K562 (cell line): Measurements from ENCODE around the gene PIKFYVE. TPM values are rescaled to one million over a fixed set of nuclear protein-coding genes. Genes with fewer than 3 reads are reported as not detected.

Experiments
- ARID1B ChIP-seq: fragments of 450-650 bp; IDR thresholded peaks from 2 replicates; pipeline ENCODE4 v1.6.1; 2016; ENCODE audit warnings: antibody characterized with exemption, mild to moderate bottlenecking, inconsistent platforms
- CEBPB ChIP-seq: fragments of 450-650 bp; IDR thresholded peaks from 2 replicates; pipeline ENCODE4 v1.6.1; 2016; ENCODE audit warnings: missing genetic modification characterization, missing compliant biosample characterization
- EP400 ChIP-seq: fragments of 450-650 bp; IDR thresholded peaks from 2 replicates; pipeline ENCODE4 v1.6.1; 2017; ENCODE audit warnings: antibody characterized with exemption, mild to moderate bottlenecking, moderate library complexity
- FOSL1 ChIP-seq: fragments of 200-800 bp; sonication (Bioruptor generic); conservative IDR thresholded peaks from 2 replicates; pipeline ENCODE4 v1.6.1; 2016; ENCODE audit warnings: missing genetic modification characterization, missing compliant biosample characterization
- HDAC2 ChIP-seq: fragments of 450-650 bp; IDR thresholded peaks from 2 replicates; pipeline ENCODE4 v1.6.1; 2016; ENCODE audit warnings: mild to moderate bottlenecking
- MTF1 ChIP-seq: fragments of 250-450 bp; sonication (Bioruptor Pico); IDR thresholded peaks from 2 replicates; pipeline ENCODE4 v1.9.0; 2021; ENCODE audit warnings: moderate library complexity, mild to moderate bottlenecking, inconsistent platforms, borderline replicate concordance
- NFE2L1 ChIP-seq: fragments of 450-650 bp; IDR thresholded peaks from 2 replicates; pipeline ENCODE4 v1.6.1; 2016; ENCODE audit warnings: missing genetic modification characterization, low read depth, mild to moderate bottlenecking, missing compliant biosample characterization, moderate library complexity, borderline replicate concordance
- POLR2H ChIP-seq: IDR thresholded peaks from 2 replicates; pipeline ENCODE4 v1.6.1; 2016; ENCODE audit warnings: missing genetic modification characterization, low read depth, mild to moderate bottlenecking, control low read depth, missing compliant biosample characterization, moderate library complexity
- polyA plus RNA-seq, 8 experiments: library from polyadenylated mRNA; depleted of rRNA in 4 of 8; stranded (reverse) in 5 of 8; unstranded in 3 of 8; fragments of >200 nt; fragmentation: Nextera tagmentation in 2 of 8; fragmentation: Illumina TruSeq in 1 of 8; extraction: Ambion mirVana in 2 of 8; extraction: Trizol in 1 of 8; gene quantifications; 2 replicates each; pipeline versions ENCODE4 v1.2.1 to v1.2.3, GENCODE V29; 2011 to 2014; ENCODE audit warnings: inconsistent platforms in 1 of 8, missing spikeins in 1 of 8
- total RNA-seq, 7 experiments: library from RNA; depleted of rRNA in 6 of 7; stranded (reverse); fragments of >200 nt in 6 of 7; fragmentation: Illumina TruSeq in 2 of 7; extraction: Trizol in 2 of 7; gene quantifications; 2 replicates each; pipeline versions ENCODE4 v1.2.1 to v1.2.3, GENCODE V29; 2011 to 2021; ENCODE audit warnings: low replicate concordance in 1 of 7
- TF ChIP-seq, protein P1 (sequence below), 2 experiments: fragments of 450-650 bp; conservative IDR thresholded peaks; 2 replicates each; pipeline ENCODE4 v1.6.1; 2017; ENCODE audit warnings: mild to moderate bottlenecking in 2 of 2, moderate library complexity in 2 of 2
- TF ChIP-seq, protein P2 (sequence below): fragments of 450-650 bp; formaldehyde crosslinking; IDR thresholded peaks from 2 replicates; pipeline ENCODE4 v1.4.0; 2022; ENCODE audit warnings: mild to moderate bottlenecking, moderate library complexity

Gene PIKFYVE
- total and polyA plus RNA-seq, 9 of the 15 experiments (the other 6 are each of a cell fraction or from before 2014, with no cell fraction given): 3.6 to 25.6 (median 16.7) TPM

DNA sequence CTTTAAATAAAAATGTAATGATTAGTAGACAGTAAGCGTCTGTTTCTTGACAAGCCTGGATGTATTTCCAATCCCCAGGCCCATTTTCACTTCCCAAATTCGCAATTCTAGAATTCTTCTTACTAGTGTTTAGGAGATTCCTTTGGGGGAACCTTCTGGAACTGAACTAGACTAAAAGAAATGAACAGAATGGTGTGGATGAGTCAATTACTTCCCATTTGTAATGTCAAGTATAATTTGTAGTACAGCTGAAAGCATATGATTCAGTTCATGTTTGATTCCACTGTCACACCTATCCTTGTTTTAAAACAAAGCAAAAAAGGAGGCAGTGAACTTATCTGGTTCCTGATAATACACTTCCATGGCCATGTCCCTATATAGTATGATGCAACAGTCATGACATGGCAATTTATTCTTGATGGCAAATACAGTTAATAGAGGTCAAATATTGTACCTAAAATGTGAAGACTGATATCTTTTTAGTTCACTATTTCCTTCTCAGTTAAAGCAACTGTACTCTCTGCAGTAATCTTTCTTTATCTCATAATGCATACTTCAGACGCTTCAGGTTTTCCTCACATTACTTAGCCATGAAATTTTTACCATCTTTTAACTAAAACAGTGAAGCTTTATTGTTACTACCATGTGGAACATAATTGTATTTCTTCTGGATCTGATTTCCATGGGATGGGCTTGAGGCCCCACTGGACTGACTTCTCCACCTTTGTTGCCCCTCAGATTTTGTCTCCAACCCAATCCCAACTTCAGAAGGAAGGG, 13.2 kb upstream of the PIKFYVE start (continued):
- TF ChIP-seq, protein P1, sequence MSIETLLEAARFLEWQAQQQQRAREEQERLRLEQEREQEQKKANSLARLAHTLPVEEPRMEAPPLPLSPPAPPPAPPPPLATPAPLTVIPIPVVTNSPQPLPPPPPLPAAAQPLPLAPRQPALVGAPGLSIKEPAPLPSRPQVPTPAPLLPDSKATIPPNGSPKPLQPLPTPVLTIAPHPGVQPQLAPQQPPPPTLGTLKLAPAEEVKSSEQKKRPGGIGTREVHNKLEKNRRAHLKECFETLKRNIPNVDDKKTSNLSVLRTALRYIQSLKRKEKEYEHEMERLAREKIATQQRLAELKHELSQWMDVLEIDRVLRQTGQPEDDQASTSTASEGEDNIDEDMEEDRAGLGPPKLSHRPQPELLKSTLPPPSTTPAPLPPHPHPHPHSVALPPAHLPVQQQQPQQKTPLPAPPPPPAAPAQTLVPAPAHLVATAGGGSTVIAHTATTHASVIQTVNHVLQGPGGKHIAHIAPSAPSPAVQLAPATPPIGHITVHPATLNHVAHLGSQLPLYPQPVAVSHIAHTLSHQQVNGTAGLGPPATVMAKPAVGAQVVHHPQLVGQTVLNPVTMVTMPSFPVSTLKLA (conservative IDR thresholded peaks at IDR 0.05): peak; percentile 20 to 33; a peak in 1 of 4 replicates
- TF ChIP-seq EP400: peak; percentile 77
- TF ChIP-seq HDAC2: no peak
- TF ChIP-seq POLR2H (tag): peak; percentile 39
- peak; percentile 36 for TF ChIP-seq FOSL1 (tag)
- TF ChIP-seq, protein P2, sequence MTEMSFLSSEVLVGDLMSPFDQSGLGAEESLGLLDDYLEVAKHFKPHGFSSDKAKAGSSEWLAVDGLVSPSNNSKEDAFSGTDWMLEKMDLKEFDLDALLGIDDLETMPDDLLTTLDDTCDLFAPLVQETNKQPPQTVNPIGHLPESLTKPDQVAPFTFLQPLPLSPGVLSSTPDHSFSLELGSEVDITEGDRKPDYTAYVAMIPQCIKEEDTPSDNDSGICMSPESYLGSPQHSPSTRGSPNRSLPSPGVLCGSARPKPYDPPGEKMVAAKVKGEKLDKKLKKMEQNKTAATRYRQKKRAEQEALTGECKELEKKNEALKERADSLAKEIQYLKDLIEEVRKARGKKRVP (CRISPR knock-in tag): peak; percentile 96
- TF ChIP-seq NFE2L1: peak; percentile 70; the same call in 1 of the 2 replicates
- TF ChIP-seq ARID1B: peak; percentile 73
- TF ChIP-seq CEBPB: peak; percentile 98
- no peak for TF ChIP-seq MTF1 (CRISPR knock-in tag)
